Ovary (tissue), 9 donors: ENCODE measurements around the gene ALCAM. TPM values are rescaled to one million over a fixed set of nuclear protein-coding genes. Genes with fewer than 3 reads are reported as not detected.

Experiments used
- DNase-seq, 5 donors: peaks; one replicate each; pipeline ENCODE4 v3.0.0-alpha.2; 2019 to 2020
- H3K27ac ChIP-seq, 2 donors: fragments of 200-600 bp; one replicate each; pipeline versions ENCODE4 v1.5.1 to v1.8.0; 2019 to 2022
- H3K27me3 ChIP-seq: fragments of 200-600 bp; one replicate; pipeline ENCODE4 v1.8.0; 2022
- H3K36me3 ChIP-seq: fragments of 200-600 bp; sonication (generic); one replicate; pipeline ENCODE4 v1.5.1; 2019
- H3K4me1 ChIP-seq: one replicate; pipeline ENCODE4 v1.8.1; 2013; ENCODE audit warnings: mild to moderate bottlenecking, moderate library complexity; ENCODE audit not compliant: insufficient read depth
- H3K4me3 ChIP-seq: fragments of 200-600 bp; sonication (generic); one replicate; pipeline ENCODE4 v1.5.1; 2017
- H3K9me3 ChIP-seq, 2 donors: fragments of 200-600 bp in 1 of 2; sonication (generic) in 1 of 2; one replicate each; pipeline versions ENCODE4 v1.5.1 to v1.8.1; 2013 to 2019; ENCODE audit warnings: mild to moderate bottlenecking in 1 of 2, moderate library complexity in 1 of 2
- EP300 ChIP-seq: sonication (generic); formaldehyde crosslinking; IDR thresholded peaks from one replicate; pipeline ENCODE4 v1.6.1; 2017; ENCODE audit warnings: antibody characterized with exemption
- POLR2A ChIP-seq: fragments of 450-650 bp; IDR thresholded peaks from one replicate; pipeline ENCODE4 v1.6.1; 2017; ENCODE audit warnings: antibody characterized with exemption, mild to moderate bottlenecking, moderate library complexity
- WGBS, 3 donors: extraction: QIAGEN DNeasy Blood & Tissue Kit in 1 of 3; methylation state at CpG; one replicate each; pipeline versions ENCODE4 v1.1.5 to v1.1.7; 2013 to 2017; 5-methylcytosine and 5-hydroxymethylcytosine counted together
- intact Hi-C, 4 donors: fragments of 100-400 bp; cut with DNase I; formaldehyde crosslinking; loops; one replicate each; pipeline versions ENCODE4 v1.11.0 to v1.15.1; 2022 to 2023
- polyA plus RNA-seq, 2 donors: library from polyadenylated mRNA; stranded (reverse); fragments of 200-250 nt in 1 of 2; fragments of 350-450 nt in 1 of 2; fragmentation: Illumina TruSeq in 1 of 2; extraction: RNeasy Lipid Tissue Mini Kit (QIAGEN cat#74804) in 1 of 2; gene quantifications; one replicate each; pipeline ENCODE4 v1.2.3, GENCODE V29; 2013 to 2014
- total RNA-seq, 7 donors: library from RNA; depleted of rRNA in 2 of 7; stranded (reverse); fragments of >200 nt in 2 of 7; fragmentation: NEBNext Ultra II Directional in 3 of 7; extraction: Animal tissue kit (Norgen Biotek cat#: 25700) in 3 of 7; gene quantifications; one replicate each; pipeline versions ENCODE4 v1.1.0 to v1.2.4, GENCODE V29; 2016 to 2023
- TF ChIP-seq, protein P1 (sequence below), 3 donors: fragments of 450-650 bp in 2 of 3; fragments of 200-600 bp in 1 of 3; IDR thresholded peaks; one replicate each; pipeline versions ENCODE4 v1.5.1 to v1.8.0; 2016 to 2022; ENCODE audit warnings: antibody characterized with exemption in 3 of 3, mild to moderate bottlenecking in 1 of 3
- donor health status: DM: no; HTN: no; CAD: no; lungs with moderate emphysema.
- donor health status: DM: no; HTN: no; CAD: no.
- donor health status: Bipolar disorder and iron deficiency.
- donor health status: DM: yes; HTN: yes; CAD: no.
- donor health status: DM: no; HTN: no; CAD: no.
- donor health status: DM: yes; HTN: yes; CAD: no.

Gene ALCAM
- total and polyA plus RNA-seq, 9 donors = 25.0 to 279 (median 52.1) TPM

DNA sequence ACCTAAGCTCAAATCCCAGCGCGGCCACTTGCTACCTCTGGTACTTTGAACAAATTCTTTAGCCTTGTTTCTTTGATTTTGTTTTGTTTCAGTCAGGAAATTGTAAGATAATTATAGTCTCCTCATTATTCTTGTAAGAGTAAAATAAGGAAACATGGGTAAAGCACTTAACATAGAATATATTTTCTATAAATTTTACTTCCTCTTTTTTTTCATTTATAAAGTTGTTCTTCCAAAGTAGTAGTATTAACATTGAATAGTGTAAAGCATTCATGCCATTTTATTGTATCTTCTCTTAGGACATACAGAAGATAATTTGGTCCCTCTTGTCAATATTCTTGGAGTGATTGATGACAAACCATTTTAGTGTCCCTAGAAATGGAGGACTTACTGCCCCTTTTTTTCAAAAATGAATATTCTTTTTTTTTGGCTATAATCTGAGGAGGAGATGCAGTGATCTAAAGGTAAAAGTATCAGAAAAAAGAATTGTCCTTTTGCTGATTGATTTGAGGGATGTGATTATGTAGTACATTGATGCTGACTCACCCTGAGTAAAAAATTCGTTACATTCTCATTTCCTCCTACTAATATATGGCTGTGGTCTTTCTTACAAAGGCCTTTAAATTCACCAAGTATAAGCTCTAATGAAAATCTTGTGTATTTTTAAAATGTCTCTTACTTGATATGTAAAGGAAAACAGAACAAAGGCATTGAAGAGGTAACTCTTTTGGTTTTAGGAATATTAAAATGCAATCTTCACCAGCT, 51.0 kb downstream of the ALCAM start:
- H3K27me3 ChIP-seq = no peaks in the 10 kb centered on the region
- H3K9me3 ChIP-seq = no peaks in the 10 kb centered on the region
- no peaks in the 10 kb centered on the region for H3K4me1 ChIP-seq
- intact Hi-C loops = no loop called here
- WGBS, 3 donors = 90 to 93% (median 92%) methylated on average over 3 of the region's 3 CpGs
- no peak overlapping the region for H3K4me3 ChIP-seq
- no peak for TF ChIP-seq POLR2A
- TF ChIP-seq, protein P1, sequence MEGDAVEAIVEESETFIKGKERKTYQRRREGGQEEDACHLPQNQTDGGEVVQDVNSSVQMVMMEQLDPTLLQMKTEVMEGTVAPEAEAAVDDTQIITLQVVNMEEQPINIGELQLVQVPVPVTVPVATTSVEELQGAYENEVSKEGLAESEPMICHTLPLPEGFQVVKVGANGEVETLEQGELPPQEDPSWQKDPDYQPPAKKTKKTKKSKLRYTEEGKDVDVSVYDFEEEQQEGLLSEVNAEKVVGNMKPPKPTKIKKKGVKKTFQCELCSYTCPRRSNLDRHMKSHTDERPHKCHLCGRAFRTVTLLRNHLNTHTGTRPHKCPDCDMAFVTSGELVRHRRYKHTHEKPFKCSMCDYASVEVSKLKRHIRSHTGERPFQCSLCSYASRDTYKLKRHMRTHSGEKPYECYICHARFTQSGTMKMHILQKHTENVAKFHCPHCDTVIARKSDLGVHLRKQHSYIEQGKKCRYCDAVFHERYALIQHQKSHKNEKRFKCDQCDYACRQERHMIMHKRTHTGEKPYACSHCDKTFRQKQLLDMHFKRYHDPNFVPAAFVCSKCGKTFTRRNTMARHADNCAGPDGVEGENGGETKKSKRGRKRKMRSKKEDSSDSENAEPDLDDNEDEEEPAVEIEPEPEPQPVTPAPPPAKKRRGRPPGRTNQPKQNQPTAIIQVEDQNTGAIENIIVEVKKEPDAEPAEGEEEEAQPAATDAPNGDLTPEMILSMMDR (IDR thresholded peaks at IDR 0.05) = no peak
- no peak for DNase-seq
- no peak overlapping the region for H3K27ac ChIP-seq
- no peaks in the 10 kb centered on the region for H3K36me3 ChIP-seq

DNA sequence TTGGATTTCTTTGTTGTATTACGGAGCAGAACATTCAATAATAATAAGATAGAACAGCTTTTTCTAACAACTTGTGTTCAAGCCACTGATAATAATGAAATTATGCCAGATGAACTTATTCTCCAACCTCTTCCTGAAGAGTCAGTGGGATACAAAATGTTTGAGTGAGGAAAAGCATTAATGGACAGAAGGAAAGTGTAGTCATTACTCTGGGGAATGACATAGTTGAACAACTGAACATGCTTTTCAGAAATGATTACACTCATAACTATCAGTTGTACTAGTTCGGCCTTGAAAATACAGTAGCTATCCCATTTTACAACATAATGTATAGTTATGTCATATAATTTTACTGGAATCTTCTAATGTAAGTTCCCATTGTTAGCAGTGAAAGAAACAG, 55.9 kb downstream of the ALCAM start:
- TF ChIP-seq EP300 (no peak), POLR2A (no peak)
- TF ChIP-seq, protein P1 (IDR thresholded peaks at IDR 0.05) = no peak
- Histone ChIP-seq H3K27ac (no peak overlapping the region), H3K27me3 (no peaks in the 10 kb centered on the region), H3K9me3 (no peaks in the 10 kb centered on the region), H3K4me3 (no peak overlapping the region), H3K36me3 (no peaks in the 10 kb centered on the region), H3K4me1 (no peaks in the 10 kb centered on the region)
- intact Hi-C loops = no loop called here
- WGBS, 3 donors = 91 to 92% (median 92%) methylated on average over 2 of the region's 2 CpGs
- no peak for DNase-seq

DNA sequence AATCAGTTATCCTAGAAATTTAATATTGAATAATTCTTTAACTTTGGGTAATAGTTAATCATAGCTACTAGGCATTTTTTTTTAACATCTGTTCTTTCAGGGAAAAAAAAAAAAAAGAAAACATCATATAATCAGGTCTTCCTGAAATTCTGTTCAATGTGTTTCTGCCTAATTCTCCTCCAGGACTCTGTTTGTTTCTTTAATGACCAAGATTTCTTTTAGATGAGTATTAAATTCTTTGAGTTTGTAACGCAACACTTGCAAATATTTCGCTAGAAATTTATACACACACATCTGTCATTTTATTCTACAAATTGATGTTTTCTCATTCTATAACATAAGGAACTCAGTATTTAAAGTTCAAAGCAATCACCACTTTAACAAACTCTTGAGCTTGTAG, 56.7 kb downstream of the ALCAM start:
- intact Hi-C loops = no loop called here
- Histone ChIP-seq H3K9me3 (no peaks in the 10 kb centered on the region), H3K27ac (no peak overlapping the region), H3K36me3 (no peaks in the 10 kb centered on the region), H3K4me1 (no peaks in the 10 kb centered on the region), H3K4me3 (no peak overlapping the region), H3K27me3 (no peaks in the 10 kb centered on the region)
- no peak for DNase-seq
- WGBS, 3 donors = 82 to 94% (median 92%) methylated on average over 2 of the region's 2 CpGs
- no peak for TF ChIP-seq POLR2A
- TF ChIP-seq, protein P1 (IDR thresholded peaks at IDR 0.05) = no peak
- no peak for TF ChIP-seq EP300

DNA sequence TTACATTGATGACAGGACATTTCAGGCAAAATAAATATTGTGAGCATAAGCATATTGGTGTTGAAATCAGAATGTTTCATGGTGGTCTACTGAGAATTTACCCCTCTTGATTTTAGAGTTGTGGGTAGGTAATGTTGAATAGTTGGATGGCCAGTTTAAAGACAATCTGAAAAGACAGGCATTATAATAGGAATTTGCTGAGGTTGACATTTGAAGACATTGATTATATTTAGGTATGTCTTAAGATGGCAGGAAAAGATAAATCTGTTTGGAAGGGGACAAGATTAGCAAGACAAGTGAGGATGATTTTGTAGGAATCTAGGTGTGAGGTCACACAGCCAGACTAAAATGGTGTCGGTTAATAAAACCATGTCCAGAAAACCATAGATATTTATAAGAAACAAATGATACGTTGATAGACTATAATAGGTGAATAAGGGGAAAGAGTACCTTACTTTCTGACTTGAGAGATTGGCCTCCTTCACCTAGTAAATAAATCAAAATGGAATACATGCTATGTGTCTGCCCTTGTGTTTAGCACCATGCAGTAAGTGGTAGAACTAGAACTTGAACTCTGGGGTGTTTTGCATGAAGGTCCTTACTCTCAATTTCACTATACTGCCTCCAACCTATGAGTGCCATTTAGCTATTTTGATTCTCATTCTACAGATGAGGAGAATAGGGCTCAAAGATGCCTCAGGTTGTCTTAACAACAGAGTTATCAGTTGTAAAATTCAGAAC, 57.9 kb downstream of the ALCAM start:
- Histone ChIP-seq H3K4me1 (no peaks in the 10 kb centered on the region), H3K27ac (no peak overlapping the region), H3K36me3 (no peaks in the 10 kb centered on the region), H3K9me3 (no peaks in the 10 kb centered on the region), H3K27me3 (no peaks in the 10 kb centered on the region), H3K4me3 (no peak overlapping the region)
- TF ChIP-seq EP300 (no peak), POLR2A (no peak)
- TF ChIP-seq, protein P1 (IDR thresholded peaks at IDR 0.05) = no peak
- no peak for DNase-seq
- whole genome bisulfite sequencing, 3 donors = 48 to 77% (median 69%) methylated on average over 2 of the region's 2 CpGs
- intact Hi-C loops = no loop called here
